ENCODE data around the gene C1GALT1C1.

- TF ChIP-seq CTCF (IDR thresholded peaks at IDR 0.05), result no peak
- TF ChIP-seq POLR2AphosphoS5 (IDR thresholded peaks at IDR 0.05), result no peak
- TF ChIP-seq POLR2A (IDR thresholded peaks at IDR 0.05), result no peak
These were observed 13.0 kb upstream of the C1GALT1C1 start for GRCh38 chrX:120642871-120643270.
